NCI-H82 treated with DMSO at 0.1 percent for 48 hours (cell line): ENCODE results near the gene CCR2.
"Not testable (repeated sequence)": the region's sequence is repeated elsewhere in the genome, so short reads cannot be mapped to it uniquely, and the experiment has no call there.

ENCODE experiments used
- DNase-seq: peaks from one replicate; lab custom pipeline; 2025; ENCODE audit not compliant: unreplicated experiment; lab: John Stamatoyannopoulos, UW

The CCR2 gene

GRCh38 chr3:46375814-46376213 lies 21.9 kb downstream of the CCR2 start:
- DNase-seq = no peak

- DNase-seq = no peak
Observed at GRCh38 chr3:46378426-46378942, 24.6 kb downstream of the CCR2 start.

- DNase-seq = no peak
Observed at GRCh38 chr3:46380471-46381221, 26.7 kb downstream of the CCR2 start.

- no peak for DNase-seq
Observed at GRCh38 chr3:46381625-46382024, 27.7 kb downstream of the CCR2 start.

GRCh38 chr3:46383211-46383950 lies 29.5 kb downstream of the CCR2 start:
- no peak for DNase-seq

- no peak for DNase-seq
Observed at GRCh38 chr3:46383951-46384330, 30.0 kb downstream of the CCR2 start.

GRCh38 chr3:46386205-46386604 lies 32.3 kb downstream of the CCR2 start:
- no peak for DNase-seq

- DNase-seq = not testable (repeated sequence)
Observed at GRCh38 chr3:46388847-46389246, 34.9 kb downstream of the CCR2 start.

GRCh38 chr3:46389306-46389705 lies 35.4 kb downstream of the CCR2 start:
- DNase-seq = no peak

GRCh38 chr3:46391526-46391925 lies 37.6 kb downstream of the CCR2 start:
- not testable (repeated sequence) for DNase-seq

- DNase-seq = no peak
Observed at GRCh38 chr3:46393011-46393410, 39.1 kb downstream of the CCR2 start.

GRCh38 chr3:46393554-46394434 lies 39.9 kb downstream of the CCR2 start:
- no peak for DNase-seq

- no peak for DNase-seq
Observed at GRCh38 chr3:46395210-46395661, 41.3 kb downstream of the CCR2 start.

GRCh38 chr3:46395766-46396530 lies 42.0 kb downstream of the CCR2 start:
- DNase-seq = no peak

- DNase-seq = no peak
Observed at GRCh38 chr3:46397111-46397510, 43.2 kb downstream of the CCR2 start.

GRCh38 chr3:46398186-46398955 lies 44.5 kb downstream of the CCR2 start:
- no peak for DNase-seq

GRCh38 chr3:46399098-46399497 lies 45.2 kb downstream of the CCR2 start:
- DNase-seq = no peak

- DNase-seq = no peak
Observed at GRCh38 chr3:46399557-46399956, 45.6 kb downstream of the CCR2 start.

GRCh38 chr3:46400000-46400734 lies 46.3 kb downstream of the CCR2 start:
- DNase-seq = no peak
